SK-N-MC (cell line): Measurements from ENCODE around the gene UBAP1.
"Not testable (repeated sequence)": the region's sequence is repeated elsewhere in the genome, so short reads cannot be mapped to it uniquely, and the experiment has no call there.

Experiments
- DNase-seq: peaks from one replicate; pipeline ENCODE4 v3.0.0-alpha.2; 2011; ENCODE audit warnings: low read depth, low spot score
- H3K27ac ChIP-seq: fragments of 200-600 bp; sonication (generic); 2 replicates; pipeline ENCODE4 v1.5.1; 2016; ENCODE audit warnings: mixed run types
- H3K36me3 ChIP-seq: fragments of 200-600 bp; sonication (generic); 2 replicates; pipeline ENCODE4 v1.6.1; 2017; ENCODE audit warnings: antibody characterized with exemption, low read length, mixed read lengths; ENCODE audit not compliant: insufficient read depth
- H3K4me3 ChIP-seq: fragments of 200-600 bp; sonication (generic); 2 replicates; pipeline ENCODE4 v1.5.1; 2016
- H3K9ac ChIP-seq: fragments of 200-600 bp; sonication (generic); 2 replicates; pipeline ENCODE4 v1.8.0; 2017; ENCODE audit warnings: mixed run types, mixed read lengths; ENCODE audit not compliant: insufficient read length
- H3K9me3 ChIP-seq: fragments of 200-600 bp; sonication (generic); 2 replicates; pipeline ENCODE4 v1.6.1; 2017; ENCODE audit warnings: low read depth, mild to moderate bottlenecking, antibody characterized with exemption, low read length, moderate library complexity, mixed read lengths
- EZH2 ChIP-seq: fragments of 200-600 bp; sonication (generic); IDR thresholded peaks from one replicate; pipeline ENCODE4 v1.6.1; 2017; ENCODE audit warnings: antibody characterized with exemption
- FOXP2 ChIP-seq: optimal IDR thresholded peaks from 2 replicates; pipeline ENCODE3; 2011; ENCODE audit warnings: mild to moderate bottlenecking, moderate library complexity; ENCODE audit not compliant: insufficient read depth; ENCODE audit errors: extremely low read length, control extremely low read depth
- POLR2AphosphoS5 ChIP-seq: IDR thresholded peaks from 2 replicates; pipeline ENCODE4 v1.6.1; 2012; ENCODE audit warnings: mild to moderate bottlenecking, low read depth, low read length, borderline replicate concordance

The UBAP1 gene

DNA sequence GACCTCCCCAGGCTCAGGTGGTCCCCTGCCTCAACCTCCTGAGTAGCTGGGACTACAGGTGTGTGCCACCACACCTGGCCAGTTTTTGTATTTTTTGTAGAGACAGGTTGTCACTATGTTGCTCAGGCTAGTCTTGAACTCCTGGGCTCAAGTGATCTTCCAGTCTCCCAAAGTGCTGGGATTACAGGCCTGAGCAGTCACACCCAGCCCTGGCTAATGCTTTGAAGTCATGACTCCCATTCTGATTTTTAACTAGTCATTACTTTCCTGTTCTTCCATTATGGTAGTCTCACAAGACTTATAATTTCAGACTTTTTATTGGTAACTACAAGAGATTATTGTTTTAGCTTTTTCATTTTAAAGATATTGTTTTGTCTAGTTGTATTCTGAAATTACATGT, 26.3 kb downstream of the UBAP1 start:
- Histone ChIP-seq H3K9ac (no peak overlapping the region), H3K9me3 (no peaks in the 10 kb centered on the region), H3K36me3 (no peaks in the 10 kb centered on the region; the same call in 1 of the 2 replicates), H3K27ac (no peak overlapping the region), H3K4me3 (no peak overlapping the region)
- no peak for DNase-seq
- no peak for TF ChIP-seq POLR2AphosphoS5
- TF ChIP-seq EZH2: no peak
- no peak for TF ChIP-seq FOXP2

- Histone ChIP-seq H3K27ac (no peak overlapping the region), H3K36me3 (no peaks in the 10 kb centered on the region; the same call in 1 of the 2 replicates)
Measured at GRCh38 chr9:34206561-34206960, 27.7 kb downstream of the UBAP1 start.

GRCh38 chr9:34211395-34211794, 32.6 kb downstream of the UBAP1 start:
- TF ChIP-seq FOXP2: no peak
- no peak for TF ChIP-seq POLR2AphosphoS5
- TF ChIP-seq EZH2: no peak
- H3K36me3 ChIP-seq: no peaks in the 10 kb centered on the region
- no peak for DNase-seq
- H3K4me3 ChIP-seq: no peak overlapping the region
- H3K9me3 ChIP-seq: no peaks in the 10 kb centered on the region
- no peak overlapping the region for H3K9ac ChIP-seq
- H3K27ac ChIP-seq: no peak overlapping the region

More at GRCh38 chr9:34206561-34206960, 27.7 kb downstream of the UBAP1 start:
- Histone ChIP-seq H3K9ac (no peak overlapping the region), H3K4me3 (no peak overlapping the region), H3K9me3 (no peaks in the 10 kb centered on the region)
- DNase-seq: no peak
- no peak for TF ChIP-seq FOXP2
- TF ChIP-seq EZH2: no peak
- TF ChIP-seq POLR2AphosphoS5: no peak

DNA sequence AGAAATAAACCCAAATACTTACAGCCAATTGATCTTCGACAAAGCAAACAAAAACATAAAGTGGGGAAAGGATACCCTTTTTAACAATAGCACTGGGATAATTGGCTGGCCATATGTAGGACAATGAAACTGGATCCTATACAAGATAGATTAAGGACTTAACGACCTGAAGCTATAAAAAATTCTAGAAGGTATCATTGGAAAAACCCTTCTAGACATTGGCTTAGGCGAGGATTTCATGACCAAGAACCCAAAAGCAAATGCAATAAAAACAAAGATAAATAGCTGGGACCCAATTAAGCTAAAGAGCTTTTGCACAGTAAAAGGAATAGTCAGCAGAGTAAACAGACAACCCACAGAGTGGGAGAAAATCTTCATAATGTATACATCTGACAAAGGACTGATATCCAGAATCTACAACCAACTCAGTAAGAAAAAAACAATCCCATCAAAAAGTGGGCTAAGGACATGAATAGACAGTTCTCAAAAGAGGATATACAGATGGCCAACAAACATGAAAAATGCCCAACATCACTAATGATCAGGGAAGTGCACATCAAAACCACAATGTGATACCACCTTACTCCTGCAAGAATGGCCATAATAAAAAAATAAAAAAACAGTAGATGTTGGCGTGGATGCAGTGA, 35.6 kb downstream of the UBAP1 start:
- not testable (repeated sequence) for H3K4me3 ChIP-seq, DNase-seq, H3K9ac ChIP-seq, H3K9me3 ChIP-seq, H3K27ac ChIP-seq, H3K36me3 ChIP-seq

GRCh38 chr9:34216325-34216724, 37.5 kb downstream of the UBAP1 start:
- 0 out of 2 replicates have a peak, but pooled peaks cover 4% of the 10 kb centered on the region for H3K36me3 ChIP-seq
- no peaks in the 10 kb centered on the region for H3K9me3 ChIP-seq
- H3K4me3 ChIP-seq: no peak overlapping the region
- TF ChIP-seq POLR2AphosphoS5: no peak
- no peak for TF ChIP-seq FOXP2
- no peak for TF ChIP-seq EZH2
- H3K9ac ChIP-seq: no peak overlapping the region
- no peak for DNase-seq
- no peak overlapping the region for H3K27ac ChIP-seq

DNA sequence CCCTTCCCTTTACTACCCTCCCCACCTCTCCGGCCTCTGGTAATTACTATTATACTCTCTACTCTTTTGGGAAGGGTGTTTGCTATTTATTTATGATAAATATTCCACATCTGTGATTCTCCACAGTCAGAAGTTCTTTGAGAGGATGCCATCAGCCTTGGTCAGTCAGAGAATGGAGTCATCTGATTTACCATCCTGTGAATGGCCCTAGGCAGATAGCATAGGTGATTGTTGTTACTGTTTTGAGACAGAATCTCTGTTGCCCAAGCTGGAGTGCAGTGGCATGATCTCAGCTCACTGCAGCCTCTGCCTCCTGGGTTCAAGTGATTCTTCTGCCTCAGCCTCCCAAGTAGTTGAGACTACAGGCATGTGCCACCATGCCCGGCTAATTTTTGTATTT, 38.2 kb downstream of the UBAP1 start:
- H3K9me3 ChIP-seq, DNase-seq, H3K27ac ChIP-seq, H3K36me3 ChIP-seq, H3K9ac ChIP-seq, H3K4me3 ChIP-seq: not testable (repeated sequence)

GRCh38 chr9:34218446-34218845, 39.6 kb downstream of the UBAP1 start:
- H3K27ac ChIP-seq: peak overlapping the region; percentile 87
- H3K9me3 ChIP-seq: no peaks in the 10 kb centered on the region
- H3K4me3 ChIP-seq: no peak overlapping the region; the same call in 1 of the 2 replicates
- no peak overlapping the region for H3K9ac ChIP-seq
- H3K36me3 ChIP-seq: 0 out of 2 replicates have a peak, but pooled peaks cover 4% of the 10 kb centered on the region
- no peak for TF ChIP-seq EZH2
- no peak for TF ChIP-seq FOXP2
- no peak for TF ChIP-seq POLR2AphosphoS5
- peak; percentile 12 for DNase-seq

GRCh38 chr9:34219421-34219820, 40.6 kb downstream of the UBAP1 start:
- no peak overlapping the region for H3K4me3 ChIP-seq
- TF ChIP-seq EZH2 (no peak), POLR2AphosphoS5 (no peak), FOXP2 (no peak)
- H3K27ac ChIP-seq: peak overlapping the region; percentile 87; the same call in 1 of the 2 replicates
- no peak overlapping the region for H3K9ac ChIP-seq
- no peak for DNase-seq
- 0 out of 2 replicates have a peak, but pooled peaks cover 4% of the 10 kb centered on the region for H3K36me3 ChIP-seq
- H3K9me3 ChIP-seq: no peaks in the 10 kb centered on the region

GRCh38 chr9:34220218-34220617, 41.4 kb downstream of the UBAP1 start:
- no peak for TF ChIP-seq FOXP2
- no peak for TF ChIP-seq POLR2AphosphoS5
- no peak for DNase-seq
- Histone ChIP-seq H3K36me3 (0 out of 2 replicates have a peak, but pooled peaks cover 4% of the 10 kb centered on the region), H3K4me3 (no peak overlapping the region), H3K9ac (no peak overlapping the region), H3K27ac (no peak overlapping the region), H3K9me3 (no peaks in the 10 kb centered on the region)
